ENCODE measurements around the gene MUC22.
"Not testable (repeated sequence)": the region's sequence is repeated elsewhere in the genome, so short reads cannot be mapped to it uniquely, and the experiment has no call there.

MUC22 gene

GRCh38 chr6:31010393-31011060 lies at the start of gene MUC22:
Gene MUC22 (plus strand): TSS chr6:31010474. CDS start chr6:31010707, 233 bp downstream.
- no peak for FAIRE-seq

GRCh38 chr6:30960907-30961673 lies 49.2 kb upstream of the MUC22 start:
- FAIRE-seq, result no peak

DNA sequence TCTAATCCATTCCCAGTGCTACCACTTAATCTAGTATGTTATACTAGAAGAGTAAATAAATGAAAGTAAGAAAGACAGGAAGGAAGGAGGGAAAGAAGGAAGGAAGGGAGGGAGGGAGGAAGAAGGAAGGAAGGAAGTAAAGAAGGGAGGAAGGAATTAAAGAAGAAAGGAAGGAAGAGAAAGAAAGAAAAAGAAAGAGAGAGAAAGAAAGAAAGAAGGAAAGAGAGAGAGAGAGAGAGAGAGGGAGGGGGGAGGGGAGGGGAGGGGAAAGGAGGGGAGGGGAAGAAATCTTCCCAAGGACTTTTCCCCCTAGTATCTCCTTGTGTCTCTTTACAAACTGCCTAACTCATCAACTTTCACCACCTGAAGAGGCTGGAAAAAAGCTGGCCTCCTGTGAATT lies 47.6 kb upstream of the MUC22 start:
- FAIRE-seq, result no peak

DNA sequence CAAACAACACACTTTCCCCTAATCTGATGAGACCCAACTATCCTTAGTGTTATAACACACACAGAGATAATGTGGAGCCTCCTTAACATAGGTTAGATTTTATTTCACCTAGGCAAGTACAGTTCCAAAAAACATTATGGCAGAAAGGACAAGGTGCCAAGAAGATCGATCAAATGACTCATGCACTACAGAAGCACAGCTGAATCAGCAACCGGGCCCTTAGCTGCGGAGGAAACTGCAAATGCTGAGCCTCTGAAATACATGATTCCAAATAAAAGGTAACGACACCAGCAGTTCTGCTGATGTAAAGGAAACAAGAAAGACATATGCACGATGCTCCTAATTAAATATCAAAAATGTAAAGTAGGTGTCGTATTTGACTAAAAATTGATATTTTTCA lies 46.6 kb upstream of the MUC22 start:
- no peak for FAIRE-seq

- FAIRE-seq, result no peak
Observed at GRCh38 chr6:30964075-30964474, 46.2 kb upstream of the MUC22 start.

- FAIRE-seq, result no peak
Observed at GRCh38 chr6:30965140-30965601, 45.1 kb upstream of the MUC22 start.

GRCh38 chr6:30966154-30966553 lies 44.1 kb upstream of the MUC22 start:
- FAIRE-seq, result no peak

GRCh38 chr6:30969171-30969570 lies 41.1 kb upstream of the MUC22 start:
- FAIRE-seq, result not testable (repeated sequence)

- FAIRE-seq, result no peak
Observed at GRCh38 chr6:30970946-30971345, 39.3 kb upstream of the MUC22 start.

GRCh38 chr6:30972816-30973215 lies 37.5 kb upstream of the MUC22 start:
- no peak for FAIRE-seq

DNA sequence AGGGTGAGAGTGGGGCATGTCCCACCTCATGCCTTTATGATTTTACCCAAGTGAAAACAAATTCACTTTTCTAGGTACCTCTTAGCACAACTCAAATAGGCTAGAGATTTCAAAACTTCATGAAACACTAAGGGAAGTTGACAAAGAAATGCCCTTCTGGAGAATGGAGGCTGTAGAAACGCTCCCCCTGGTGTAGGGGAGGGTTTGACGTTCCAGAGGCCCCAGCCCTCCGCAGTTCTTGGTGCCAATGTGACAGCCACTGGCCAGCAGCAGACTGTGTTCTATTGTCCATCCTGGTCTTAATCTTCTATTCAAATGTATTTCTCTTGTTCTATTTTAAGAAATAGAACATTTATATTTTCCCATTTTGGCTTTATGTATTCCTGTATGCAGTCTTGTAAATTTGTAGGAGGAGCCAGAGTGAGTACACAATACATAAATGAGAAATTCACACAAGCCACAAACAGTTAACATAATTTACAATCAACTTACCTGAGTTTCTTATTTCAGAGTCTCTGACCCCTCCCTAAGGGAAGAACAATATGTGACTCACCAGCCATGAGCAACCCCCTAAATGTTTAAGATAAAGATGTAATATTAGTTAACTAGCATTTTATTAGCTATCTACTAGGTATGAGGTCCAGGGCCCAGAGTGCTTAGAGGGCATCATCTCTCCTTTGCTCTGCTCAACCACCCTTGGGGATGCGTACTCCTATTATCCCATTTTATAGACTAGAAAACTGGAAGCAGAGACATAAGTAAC lies 35.6 kb upstream of the MUC22 start:
- no peak for FAIRE-seq

DNA sequence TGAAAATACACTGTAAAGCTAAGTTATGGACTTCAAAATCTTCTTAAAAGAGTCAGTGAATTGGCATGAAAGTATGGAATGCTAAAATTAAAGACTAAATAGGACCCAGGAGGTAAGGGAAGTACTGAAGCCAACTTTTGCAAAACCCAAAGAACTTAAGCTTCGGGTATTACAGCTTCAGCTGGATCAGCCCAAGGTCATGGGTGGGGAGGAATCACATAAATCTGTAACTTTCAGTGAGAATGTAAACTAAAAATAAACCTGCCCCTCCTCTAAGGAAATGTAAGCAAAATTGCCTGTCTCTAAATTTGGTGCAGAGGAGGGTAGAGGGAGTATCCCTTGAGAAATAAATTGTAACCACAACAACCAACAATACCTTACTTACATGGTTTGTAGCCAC lies 31.1 kb upstream of the MUC22 start:
- FAIRE-seq, result no peak

DNA sequence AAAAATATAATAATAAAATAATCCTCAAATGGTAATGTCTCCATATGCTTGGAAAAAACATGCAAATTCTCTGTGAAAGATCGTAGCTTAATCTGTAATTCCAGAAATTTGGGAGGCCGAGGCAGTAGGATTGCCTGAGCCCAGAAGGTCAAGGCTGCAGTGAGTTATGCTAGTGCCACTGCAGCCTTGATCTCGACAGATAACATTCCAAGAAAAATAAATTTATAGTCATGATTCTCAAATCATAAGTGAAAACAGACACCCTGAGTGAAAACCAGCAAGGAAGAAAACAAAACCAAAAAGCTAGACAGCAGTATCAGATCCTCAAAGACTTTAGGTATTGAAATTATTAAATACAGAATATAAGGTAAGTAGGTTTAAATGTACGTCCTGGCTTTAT lies 30.6 kb upstream of the MUC22 start:
- FAIRE-seq, result no peak

DNA sequence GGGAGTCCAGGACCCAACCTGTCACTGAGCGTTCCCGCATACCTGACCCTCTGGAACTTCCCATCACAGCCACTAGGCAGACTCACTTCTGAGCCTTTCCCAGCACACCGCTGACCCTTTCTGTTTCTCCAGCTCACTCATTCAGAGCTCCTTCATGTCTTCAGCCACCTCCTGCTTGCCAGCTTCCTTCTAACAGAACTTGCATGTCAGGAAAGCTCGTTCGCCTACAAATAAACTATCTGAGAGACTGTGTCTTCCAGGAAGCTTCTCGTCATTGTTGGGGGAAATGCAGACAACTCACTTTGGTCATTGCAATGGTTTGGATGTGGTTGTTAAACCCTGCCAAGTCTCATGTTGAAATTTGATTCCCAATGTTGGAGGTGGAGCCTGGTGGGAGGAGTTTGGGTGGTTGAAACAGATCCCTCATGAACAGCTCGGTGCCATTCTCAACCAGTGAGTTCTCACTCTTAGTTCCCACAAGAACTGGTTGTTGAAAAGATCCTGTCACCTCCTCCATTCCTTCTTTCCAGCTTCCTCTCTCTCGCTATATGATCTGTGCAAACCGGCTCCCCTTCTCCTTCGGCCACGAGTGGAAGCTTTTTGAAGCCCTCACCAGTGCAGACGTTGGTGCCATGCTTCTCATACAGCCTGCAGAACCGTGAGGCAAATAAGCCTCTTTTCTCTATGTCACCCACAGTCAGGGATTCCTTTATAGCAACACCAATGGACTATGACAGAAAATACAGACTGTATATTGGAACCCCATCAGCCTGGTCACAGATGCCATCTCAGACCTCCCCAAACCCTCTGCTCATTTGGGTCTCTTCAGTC lies 28.1 kb upstream of the MUC22 start:
- FAIRE-seq, result no peak

- FAIRE-seq, result no peak
Observed at GRCh38 chr6:30983439-30983838, 26.8 kb upstream of the MUC22 start, which contains the start of gene MUC21. Gene MUC21 (plus strand): TSS chr6:30983718. CDS start chr6:30983959, 241 bp downstream.

DNA sequence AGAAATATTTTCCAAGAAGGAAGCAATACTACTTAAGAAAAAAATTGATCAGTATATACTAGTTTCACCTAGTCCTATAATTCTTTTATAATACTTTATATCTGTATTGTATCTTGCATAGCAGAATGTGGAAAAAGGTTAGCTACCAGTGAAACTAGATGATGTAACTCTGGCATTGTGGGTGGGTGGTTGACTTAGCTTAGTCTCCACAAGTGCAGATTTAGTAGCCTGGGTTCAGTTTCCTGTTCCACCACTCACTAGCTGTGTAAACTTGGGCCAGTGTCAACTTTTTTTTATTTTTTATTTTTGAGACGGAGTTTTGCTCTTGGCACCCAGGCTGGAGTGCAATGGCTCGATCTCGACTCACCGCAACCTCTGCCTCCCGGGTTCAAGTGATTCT lies 24.8 kb upstream of the MUC22 start:
- no peak for FAIRE-seq

GRCh38 chr6:30987304-30987703 lies 23.0 kb upstream of the MUC22 start:
- no peak for FAIRE-seq

DNA sequence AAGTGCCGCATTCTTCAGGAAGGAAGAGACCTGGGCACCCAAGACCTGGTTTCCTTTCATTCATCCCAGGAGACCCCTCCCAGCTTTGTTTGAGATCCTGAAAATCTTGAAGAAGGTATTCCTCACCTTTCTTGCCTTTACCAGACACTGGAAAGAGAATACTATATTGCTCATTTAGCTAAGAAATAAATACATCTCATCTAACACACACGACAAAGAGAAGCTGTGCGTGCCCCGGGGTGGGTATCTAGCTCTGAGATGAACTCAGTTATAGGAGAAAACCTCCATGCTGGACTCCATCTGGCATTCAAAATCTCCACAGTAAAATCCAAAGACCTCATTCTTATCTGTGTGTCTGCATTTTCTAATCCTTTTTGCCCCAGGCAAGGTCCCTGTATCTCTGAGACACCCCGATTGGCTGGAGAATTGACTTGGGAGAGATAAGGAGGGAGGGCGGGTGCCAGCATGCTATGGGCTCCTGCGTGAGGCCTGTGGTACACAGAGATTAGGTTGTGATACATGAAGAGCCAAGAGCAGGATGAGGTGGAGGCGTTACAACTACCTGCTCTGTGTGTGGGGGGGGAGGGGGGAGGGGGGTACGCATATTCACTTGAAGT lies 22.0 kb upstream of the MUC22 start:
- FAIRE-seq, result no peak

- no peak for FAIRE-seq
Observed at GRCh38 chr6:30990422-30991086, 19.7 kb upstream of the MUC22 start.

- no peak for FAIRE-seq
Observed at GRCh38 chr6:30991891-30992290, 18.4 kb upstream of the MUC22 start.

GRCh38 chr6:30997301-30997700 lies 13.0 kb upstream of the MUC22 start:
- no peak for FAIRE-seq

- no peak for FAIRE-seq
Observed at GRCh38 chr6:30998785-30999184, 11.5 kb upstream of the MUC22 start.
